HG03575 (cell line): ENCODE results near the gene ISLR.

Source experiments
- ATAC-seq: cut with Tn5 transposase; IDR thresholded peaks from one replicate; pipeline ENCODE4 v1.9.1; 2021; ENCODE audit not compliant: unreplicated experiment, insufficient number of reproducible peaks, low FRiP score; ENCODE audit errors: extremely low read depth

ISLR gene

DNA sequence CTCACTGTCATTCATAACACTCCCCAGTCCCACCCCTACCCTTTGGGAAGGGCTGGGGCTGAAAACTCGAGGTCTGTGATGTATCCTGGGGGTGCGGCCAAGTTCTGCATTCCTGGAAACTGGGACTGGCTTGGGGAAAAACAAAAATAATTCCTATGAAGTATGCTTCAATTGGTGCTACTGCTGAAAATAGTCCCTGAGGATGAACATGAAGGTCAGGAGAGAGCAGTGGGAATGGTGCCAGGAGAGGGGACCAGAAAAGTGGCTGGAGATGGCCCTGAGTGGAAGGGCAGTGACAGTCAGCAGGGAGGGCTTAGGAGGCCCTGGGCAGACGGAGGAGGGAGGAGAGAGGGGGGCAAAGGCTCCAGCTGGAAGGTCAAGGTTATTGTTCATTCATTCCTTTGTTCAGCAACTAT lies 4.8 kb upstream of the ISLR start:
- no peak for ATAC-seq

DNA sequence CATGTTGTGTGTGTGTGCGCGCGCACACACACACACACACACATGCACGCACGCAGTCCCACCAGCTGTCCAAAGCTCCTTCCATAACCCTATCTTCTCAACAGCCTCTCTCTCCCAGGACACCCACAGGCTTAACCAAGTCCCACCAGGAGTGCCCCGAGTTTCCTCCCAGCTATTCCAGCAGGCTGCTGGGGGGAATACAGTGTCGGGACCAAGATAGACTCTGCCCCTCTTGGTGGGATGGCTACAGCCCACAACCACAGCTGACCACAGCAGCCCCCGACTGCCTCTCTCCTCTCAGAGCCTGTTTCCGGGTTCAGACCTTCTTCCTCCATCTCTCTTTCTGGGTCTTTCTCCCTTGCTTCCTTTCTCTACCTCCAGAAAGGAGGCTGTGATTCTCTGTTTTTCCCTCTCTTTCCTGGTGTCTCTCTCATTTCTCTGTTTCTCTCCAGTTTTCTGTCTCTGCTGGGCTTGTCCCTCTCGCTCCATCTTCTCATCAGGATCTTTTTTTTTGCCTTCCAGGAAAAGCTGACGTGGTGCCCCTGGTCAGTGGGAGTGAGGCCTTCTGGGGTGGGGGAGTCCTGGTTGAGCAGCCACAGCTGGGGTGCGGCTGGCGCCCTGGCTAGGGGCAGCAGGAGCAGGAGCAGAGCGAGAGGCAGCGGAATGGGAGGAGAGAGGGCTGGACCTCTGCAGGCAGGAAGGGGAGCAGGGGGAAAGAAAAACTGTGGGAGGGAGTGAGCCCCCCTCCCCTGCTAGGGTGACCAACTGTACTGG lies 3.3 kb upstream of the ISLR start:
- no peak for ATAC-seq

DNA sequence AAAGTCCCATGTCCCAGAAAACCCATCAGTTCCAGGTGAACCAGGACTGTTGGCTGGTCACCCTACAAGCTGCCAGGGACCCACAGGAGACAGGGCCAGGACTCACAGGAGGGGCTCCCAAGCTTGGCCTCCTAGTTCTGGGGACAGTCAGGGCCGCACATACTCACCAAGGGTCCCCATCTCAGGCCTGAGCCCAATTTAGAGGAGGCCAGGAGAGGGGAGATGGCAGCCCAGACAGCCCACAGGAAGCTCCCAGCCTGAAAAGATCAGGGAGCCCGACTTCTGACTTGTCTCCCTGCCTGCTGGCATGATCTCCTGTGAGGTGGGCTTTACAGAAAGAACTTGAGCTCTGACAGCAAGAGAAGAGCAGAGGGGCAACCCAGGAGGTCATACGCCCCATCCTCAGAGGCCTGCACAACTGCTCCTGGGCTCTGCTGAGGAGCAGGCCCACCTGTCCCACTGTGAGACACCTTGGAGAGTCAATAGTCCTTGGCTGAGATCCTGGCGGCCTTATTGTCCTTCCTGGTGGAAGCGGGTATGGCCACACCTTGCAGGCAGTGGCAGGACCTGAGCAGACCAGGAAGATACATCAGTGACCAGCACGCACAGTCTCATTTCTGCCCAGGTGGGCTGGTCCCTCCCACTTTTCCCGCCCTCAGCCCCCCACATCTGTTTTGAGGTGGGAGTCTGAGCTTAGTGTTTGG lies 2.5 kb upstream of the ISLR start:
- ATAC-seq = no peak

DNA sequence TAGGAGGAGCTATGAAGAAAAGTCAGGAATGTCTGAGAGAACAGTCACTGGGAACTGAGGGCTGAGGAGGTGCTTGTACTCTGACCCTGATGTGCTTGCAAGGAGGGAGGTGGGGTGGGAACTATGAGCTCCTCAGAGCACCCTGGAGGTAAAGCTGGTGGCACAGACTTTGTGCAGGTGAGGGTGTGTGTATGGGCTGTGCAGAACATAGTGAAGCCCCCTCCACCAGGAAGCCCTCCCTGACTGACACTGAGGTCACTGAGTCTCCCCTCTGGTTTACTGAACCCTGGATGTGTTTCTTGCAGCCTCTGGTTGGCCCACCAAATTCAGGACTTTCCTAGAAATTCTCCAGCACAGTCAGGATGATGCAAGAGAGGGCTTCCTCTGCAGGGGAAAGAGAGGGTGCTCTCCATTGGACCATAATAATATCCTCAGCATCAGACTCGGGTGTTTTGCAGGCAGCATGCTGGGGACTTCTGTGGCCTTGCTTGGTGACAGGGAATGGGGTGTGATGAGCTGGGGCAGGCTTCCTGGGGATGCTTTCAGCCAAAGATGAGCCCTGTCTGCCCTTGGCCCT lies 1.5 kb upstream of the ISLR start:
- ATAC-seq = no peak

DNA sequence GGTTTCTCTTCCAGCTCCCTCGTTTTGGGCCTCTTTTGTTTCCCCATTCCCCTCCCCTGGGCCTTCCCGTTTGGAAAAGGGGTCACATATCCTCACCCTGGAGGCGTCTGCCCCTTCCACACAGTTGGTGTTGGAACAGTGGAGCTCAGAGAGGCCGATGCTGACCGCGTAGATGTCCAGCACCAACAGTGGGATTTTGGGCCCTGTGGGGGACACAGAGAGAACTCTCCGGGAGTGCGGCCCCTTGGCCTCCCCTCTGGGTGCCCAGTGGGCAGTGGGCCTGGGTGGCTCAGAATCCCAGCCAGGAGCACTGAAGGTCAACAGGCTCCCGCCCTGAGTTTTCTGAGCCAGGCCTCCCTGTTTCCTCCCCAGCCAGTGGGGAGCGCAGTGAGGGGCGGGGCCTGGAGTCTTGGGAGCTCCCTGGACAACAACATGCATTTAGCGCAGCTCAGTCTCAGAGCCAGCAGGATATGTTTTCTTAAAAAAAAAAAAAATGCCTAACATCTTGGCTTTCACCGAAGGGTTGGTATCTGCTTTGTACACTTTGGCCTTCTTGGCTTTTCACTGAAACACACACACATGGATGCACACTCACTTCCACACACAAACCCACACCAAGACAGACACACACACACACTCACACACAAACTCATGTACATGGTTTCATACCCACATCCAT lies 670 bp upstream of the ISLR start:
- ATAC-seq = no peak

DNA sequence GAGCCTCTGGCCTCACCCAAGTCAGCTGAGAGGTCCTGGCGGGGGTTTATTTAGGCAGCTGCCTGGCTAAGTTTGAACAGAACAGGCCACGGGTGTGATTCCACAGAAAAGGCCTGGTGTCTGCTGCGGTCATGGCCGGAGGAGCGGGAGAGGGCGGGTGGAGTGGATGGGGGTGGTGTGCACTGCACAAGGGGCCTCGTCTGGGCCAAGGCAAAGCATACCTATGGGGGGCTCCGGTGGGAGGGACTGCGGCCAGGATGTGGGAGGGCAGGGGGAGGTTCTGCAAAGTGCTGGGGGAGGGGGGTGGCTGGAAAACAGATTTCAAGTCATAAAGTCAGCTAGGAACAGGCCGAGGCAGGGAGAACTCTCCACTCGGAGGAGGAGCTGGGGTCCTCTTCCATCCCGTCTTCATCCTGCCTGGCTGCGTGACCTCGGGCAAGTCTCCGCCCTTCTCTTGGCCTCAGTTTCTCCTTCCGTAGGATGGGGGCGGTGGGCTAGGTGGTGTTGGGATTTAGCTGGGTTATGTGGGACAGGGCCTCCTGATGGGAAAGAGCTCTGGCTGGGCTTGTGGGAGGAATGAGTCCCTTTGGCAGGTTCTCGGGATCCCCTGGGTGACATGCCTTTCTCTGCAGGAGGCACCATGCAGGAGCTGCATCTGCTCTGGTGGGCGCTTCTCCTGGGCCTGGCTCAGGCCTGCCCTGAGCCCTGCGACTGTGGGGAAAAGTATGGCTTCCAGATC lies 878 bp downstream of the ISLR start:
- ATAC-seq = no peak

DNA sequence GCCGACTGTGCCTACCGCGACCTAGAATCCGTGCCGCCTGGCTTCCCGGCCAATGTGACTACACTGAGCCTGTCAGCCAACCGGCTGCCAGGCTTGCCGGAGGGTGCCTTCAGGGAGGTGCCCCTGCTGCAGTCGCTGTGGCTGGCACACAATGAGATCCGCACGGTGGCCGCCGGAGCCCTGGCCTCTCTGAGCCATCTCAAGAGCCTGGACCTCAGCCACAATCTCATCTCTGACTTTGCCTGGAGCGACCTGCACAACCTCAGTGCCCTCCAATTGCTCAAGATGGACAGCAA lies 1.4 kb downstream of the ISLR start:
- no peak for ATAC-seq

DNA sequence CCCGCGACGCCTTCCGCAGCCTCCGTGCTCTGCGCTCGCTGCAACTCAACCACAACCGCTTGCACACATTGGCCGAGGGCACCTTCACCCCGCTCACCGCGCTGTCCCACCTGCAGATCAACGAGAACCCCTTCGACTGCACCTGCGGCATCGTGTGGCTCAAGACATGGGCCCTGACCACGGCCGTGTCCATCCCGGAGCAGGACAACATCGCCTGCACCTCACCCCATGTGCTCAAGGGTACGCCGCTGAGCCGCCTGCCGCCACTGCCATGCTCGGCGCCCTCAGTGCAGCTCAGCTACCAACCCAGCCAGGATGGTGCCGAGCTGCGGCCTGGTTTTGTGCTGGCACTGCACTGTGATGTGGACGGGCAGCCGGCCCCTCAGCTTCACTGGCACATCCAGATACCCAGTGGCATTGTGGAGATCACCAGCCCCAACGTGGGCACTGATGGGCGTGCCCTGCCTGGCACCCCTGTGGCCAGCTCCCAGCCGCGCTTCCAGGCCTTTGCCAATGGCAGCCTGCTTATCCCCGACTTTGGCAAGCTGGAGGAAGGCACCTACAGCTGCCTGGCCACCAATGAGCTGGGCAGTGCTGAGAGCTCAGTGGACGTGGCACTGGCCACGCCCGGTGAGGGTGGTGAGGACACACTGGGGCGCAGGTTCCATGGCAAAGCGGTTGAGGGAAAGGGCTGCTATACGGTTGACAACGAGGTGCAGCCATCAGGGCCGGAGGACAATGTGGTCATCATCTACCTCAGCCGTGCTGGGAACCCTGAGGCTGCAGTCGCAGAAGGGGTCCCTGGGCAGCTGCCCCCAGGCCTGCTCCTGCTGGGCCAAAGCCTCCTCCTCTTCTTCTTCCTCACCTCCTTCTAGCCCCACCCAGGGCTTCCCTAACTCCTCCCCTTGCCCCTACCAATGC lies 2.0 kb downstream of the ISLR start:
- ATAC-seq = no peak

DNA sequence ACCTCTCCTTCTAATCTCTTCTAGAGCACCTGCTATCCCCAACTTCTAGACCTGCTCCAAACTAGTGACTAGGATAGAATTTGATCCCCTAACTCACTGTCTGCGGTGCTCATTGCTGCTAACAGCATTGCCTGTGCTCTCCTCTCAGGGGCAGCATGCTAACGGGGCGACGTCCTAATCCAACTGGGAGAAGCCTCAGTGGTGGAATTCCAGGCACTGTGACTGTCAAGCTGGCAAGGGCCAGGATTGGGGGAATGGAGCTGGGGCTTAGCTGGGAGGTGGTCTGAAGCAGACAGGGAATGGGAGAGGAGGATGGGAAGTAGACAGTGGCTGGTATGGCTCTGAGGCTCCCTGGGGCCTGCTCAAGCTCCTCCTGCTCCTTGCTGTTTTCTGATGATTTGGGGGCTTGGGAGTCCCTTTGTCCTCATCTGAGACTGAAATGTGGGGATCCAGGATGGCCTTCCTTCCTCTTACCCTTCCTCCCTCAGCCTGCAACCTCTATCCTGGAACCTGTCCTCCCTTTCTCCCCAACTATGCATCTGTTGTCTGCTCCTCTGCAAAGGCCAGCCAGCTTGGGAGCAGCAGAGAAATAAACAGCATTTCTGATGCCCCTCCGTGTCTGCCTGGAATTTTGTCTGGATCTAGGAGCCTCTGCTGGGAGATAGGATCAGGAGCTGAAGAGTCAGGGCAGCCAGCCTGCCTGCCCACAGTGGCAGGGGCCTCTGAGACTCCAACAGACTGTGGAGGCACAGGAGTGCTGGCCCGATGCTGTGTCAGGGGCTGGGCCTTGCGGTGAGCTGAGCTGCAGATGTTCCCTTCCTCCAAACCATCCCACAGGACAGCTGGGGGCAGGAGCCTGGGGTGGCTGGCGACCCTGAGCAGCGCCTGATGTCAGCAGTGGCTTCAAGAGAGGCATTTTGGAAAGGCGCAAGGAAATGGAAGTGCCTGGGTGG lies 3.0 kb downstream of the ISLR start:
- no peak for ATAC-seq

DNA sequence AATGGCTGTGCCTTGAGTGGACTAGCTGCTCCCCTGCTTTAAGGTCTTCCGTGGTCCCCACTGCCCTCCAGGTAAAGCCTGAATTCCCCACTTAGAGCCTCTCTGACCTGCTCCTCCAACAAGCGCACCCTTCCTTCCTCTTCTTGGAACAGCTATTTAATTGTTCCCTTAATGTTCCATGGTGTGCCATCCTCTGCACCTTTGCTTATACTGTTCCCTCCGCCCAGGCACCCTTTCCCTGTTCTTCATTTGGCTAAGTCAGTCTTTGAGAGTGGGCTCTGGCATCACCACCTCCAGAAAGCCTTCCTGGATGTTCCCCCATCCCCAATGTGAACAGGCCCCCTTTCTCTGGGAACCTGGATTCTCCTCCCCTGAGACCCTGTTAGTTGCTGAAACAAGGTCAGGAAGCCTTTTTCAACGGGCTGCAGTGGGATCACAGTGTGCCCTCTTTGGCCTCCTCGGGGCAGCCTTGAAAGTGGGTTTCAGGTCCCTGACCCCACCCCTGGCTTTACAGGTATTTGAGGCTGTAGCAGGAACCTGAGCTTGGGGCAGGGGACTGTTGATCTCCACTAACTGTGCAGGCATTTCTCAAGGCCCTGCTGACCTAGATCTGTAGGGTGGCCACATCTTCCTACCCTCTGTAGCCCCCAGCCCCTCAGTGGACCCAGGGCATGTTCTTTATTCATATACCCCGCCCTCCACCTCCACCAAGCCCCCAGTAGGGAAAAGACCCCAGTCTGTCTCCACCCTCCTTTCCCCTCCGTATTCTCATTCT lies 5.0 kb downstream of the ISLR start:
- ATAC-seq = no peak

DNA sequence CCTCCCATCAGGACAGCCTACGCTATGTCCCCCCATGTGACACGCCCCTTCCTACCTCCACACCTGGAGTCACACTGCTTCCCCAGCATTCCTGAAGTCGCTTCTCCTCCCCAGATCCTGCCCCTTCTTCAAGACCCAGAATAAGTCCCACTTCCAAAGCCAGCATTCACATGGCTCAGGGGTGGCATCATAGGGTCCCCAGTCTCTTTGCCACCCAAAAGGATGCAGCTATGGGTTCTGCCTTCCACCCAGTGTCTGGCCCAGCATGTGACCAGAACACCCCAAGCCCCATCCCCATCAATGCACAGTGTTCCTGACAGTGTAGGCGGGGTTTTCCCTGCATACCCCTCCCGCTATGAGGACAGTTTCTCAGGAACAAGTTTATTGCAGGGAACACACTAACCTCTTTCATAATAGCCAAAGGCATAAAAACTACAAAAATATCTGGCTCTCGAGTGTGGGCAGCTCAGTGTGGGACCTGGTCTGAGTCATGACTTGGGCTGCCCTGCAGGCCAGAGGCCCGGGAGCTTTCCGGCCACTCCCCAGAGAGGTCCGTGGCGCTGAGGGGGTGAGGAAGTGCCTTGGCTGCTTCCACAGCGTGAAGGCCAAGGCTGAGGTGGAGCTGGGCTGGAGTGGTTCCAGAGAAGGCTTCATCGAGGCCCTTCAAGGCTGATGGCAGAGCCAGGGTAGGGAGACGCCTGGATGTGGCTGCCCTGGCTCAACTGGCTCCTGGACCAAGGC lies 5.8 kb downstream of the ISLR start:
- no peak for ATAC-seq

DNA sequence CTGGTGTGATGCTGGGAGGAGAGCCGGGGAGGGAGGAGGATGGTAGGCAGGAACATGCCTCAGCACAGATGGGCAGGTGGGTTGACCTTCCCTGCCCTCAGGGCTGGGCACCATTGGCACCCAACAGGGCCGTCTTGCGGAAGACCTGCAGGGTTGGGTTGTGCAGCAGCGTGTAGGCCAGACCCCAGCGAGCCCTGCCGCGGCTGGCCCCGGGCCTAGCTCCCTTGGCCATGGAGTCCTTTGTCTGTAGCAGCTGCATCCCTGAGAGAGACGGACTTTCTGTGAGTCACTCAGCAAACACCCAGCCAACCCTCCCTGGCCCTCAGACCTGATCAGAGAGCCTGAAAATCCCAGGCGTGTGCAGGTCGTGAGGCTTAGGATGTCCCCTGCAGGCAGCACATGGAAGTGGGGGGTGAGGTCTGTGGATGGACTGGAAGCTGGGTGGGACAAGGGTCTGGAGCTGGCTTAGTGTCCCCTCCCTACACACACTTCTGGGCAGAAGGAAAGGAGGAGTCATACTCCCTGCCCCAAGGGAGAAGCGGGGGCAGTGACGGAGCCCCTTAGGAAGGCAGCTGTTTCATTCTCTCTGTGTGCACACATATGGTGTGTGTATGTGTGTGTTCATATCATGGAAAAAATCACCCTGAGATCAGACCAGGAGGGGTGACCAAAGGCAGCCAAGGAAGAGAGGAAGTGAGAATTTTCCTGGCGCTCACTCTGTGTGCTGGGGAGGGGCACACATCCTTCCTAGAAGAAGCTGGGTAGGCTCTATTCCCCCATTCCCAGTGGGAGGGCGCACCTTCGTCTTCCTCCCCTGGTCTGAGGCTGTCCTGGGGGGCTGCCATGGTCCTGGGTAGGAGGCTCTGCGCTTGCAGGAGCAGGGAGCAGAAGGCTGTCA lies 6.7 kb downstream of the ISLR start:
- no peak for ATAC-seq

DNA sequence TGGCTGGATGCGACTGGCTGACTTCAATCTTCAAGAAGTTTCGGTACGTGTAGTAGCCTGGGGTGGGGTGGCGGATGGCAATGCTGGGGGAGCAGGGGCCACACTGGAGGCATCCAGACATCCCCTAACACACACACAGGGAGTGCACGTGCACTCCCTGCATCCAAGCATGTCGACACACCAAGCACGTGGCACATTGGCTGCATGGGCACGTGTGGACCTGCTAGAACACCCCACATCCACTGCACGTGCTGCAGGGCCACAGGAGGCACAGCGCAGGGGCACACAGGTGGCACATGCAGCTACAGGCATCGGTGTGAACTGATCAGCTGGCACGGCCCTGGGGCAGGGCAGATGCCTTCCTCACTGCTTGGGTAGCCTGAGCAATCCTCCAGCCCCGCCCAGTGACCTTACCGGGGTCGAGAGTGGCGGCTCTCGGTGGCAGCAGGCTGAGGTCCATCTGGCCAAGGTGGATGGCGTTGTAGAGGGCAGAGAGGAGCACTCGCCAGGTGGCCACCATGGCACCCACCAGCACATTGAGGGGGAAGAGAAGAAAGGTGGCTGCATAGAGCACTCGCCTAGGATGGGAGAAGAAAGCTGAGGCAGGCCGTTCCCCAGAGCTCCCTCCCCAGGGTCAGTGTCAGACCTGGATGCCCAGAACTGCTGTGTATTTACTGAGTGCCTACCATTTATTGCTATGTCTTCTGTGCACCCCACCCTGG lies 7.5 kb downstream of the ISLR start:
- no peak for ATAC-seq

DNA sequence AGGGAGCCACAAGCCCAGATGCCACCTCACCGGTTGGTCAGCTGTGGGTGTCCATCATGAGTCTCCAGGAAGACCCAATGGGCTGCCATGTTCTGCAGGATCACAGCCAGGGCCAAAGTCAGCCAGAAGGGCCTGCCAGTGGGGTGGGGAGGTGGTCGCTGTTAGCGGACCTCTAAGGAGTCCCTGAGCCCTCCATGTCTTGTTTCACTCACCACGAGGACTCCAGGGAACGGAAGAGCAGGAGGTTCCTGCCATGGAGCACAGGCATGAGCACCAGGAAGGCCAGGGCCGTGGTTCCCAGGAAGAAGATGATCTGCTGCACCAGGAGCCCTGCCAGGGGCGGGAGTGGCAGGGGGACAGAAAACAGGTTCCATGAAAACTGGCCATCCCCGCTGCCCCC lies 8.6 kb downstream of the ISLR start:
- no peak for ATAC-seq
